Measurements from ENCODE around the gene PCDH8.

PCDH8 gene, protein sequence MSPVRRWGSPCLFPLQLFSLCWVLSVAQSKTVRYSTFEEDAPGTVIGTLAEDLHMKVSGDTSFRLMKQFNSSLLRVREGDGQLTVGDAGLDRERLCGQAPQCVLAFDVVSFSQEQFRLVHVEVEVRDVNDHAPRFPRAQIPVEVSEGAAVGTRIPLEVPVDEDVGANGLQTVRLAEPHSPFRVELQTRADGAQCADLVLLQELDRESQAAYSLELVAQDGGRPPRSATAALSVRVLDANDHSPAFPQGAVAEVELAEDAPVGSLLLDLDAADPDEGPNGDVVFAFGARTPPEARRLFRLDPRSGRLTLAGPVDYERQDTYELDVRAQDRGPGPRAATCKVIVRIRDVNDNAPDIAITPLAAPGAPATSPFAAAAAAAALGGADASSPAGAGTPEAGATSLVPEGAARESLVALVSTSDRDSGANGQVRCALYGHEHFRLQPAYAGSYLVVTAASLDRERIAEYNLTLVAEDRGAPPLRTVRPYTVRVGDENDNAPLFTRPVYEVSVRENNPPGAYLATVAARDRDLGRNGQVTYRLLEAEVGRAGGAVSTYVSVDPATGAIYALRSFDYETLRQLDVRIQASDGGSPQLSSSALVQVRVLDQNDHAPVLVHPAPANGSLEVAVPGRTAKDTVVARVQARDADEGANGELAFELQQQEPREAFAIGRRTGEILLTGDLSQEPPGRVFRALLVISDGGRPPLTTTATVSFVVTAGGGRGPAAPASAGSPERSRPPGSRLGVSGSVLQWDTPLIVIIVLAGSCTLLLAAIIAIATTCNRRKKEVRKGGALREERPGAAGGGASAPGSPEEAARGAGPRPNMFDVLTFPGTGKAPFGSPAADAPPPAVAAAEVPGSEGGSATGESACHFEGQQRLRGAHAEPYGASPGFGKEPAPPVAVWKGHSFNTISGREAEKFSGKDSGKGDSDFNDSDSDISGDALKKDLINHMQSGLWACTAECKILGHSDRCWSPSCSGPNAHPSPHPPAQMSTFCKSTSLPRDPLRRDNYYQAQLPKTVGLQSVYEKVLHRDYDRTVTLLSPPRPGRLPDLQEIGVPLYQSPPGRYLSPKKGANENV

GRCh38 chr13:52848455-52849195 is at the start of gene PCDH8:
PCDH8 (minus strand) TSS chr13:52848640; CDS start chr13:52848436, 204 bp downstream.
- TF ChIP-seq, protein P1, sequence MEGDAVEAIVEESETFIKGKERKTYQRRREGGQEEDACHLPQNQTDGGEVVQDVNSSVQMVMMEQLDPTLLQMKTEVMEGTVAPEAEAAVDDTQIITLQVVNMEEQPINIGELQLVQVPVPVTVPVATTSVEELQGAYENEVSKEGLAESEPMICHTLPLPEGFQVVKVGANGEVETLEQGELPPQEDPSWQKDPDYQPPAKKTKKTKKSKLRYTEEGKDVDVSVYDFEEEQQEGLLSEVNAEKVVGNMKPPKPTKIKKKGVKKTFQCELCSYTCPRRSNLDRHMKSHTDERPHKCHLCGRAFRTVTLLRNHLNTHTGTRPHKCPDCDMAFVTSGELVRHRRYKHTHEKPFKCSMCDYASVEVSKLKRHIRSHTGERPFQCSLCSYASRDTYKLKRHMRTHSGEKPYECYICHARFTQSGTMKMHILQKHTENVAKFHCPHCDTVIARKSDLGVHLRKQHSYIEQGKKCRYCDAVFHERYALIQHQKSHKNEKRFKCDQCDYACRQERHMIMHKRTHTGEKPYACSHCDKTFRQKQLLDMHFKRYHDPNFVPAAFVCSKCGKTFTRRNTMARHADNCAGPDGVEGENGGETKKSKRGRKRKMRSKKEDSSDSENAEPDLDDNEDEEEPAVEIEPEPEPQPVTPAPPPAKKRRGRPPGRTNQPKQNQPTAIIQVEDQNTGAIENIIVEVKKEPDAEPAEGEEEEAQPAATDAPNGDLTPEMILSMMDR (conservative IDR thresholded peaks at IDR 0.05; ENCODE audit: low read length), result no peak
- no peak for TF ChIP-seq EZH2phosphoT487 (IDR thresholded peaks at IDR 0.05; ENCODE audit: borderline replicate concordance)
- no peaks in the 10 kb centered on the region for H3F3A ChIP-seq (ENCODE audit: low read depth)
- H2AFZ ChIP-seq (ENCODE audit: low read length), result no peak within 1 kb of the TSS
- H3K4me3 ChIP-seq (ENCODE audit: low read length, poor library complexity, severe bottlenecking), result no peak within 1 kb of the TSS
- no peak within 1 kb of the TSS for H3K4me2 ChIP-seq (ENCODE audit: low read depth, low read length, poor library complexity, severe bottlenecking)
- no peaks in the 10 kb centered on the region for H3K36me3 ChIP-seq (ENCODE audit: insufficient read depth, low read length)
- no peaks in the 10 kb centered on the region for H3K9me2 ChIP-seq (replicated peaks; ENCODE audit: low read depth, low read length)
- no peak within 1 kb of the TSS for H3K9ac ChIP-seq (ENCODE audit: low read depth, low read length, poor library complexity, severe bottlenecking)
- no peaks in the 10 kb centered on the region for H3K79me2 ChIP-seq (ENCODE audit: insufficient read depth, low read length)
- H3K4me1 ChIP-seq (ENCODE audit: insufficient read depth, low read length, poor library complexity, severe bottlenecking), result no peaks in the 10 kb centered on the region
- no peaks in the 10 kb centered on the region for H4K20me1 ChIP-seq (ENCODE audit: insufficient read depth, low read length, poor library complexity, severe bottlenecking)
- no peaks in the 10 kb centered on the region for H3K27me3 ChIP-seq (ENCODE audit: insufficient read depth, low read length, poor library complexity, severe bottlenecking)
- no peaks in the 10 kb centered on the region for H3K9me3 ChIP-seq (ENCODE audit: insufficient read depth, low read depth, low read length)

GRCh38 chr13:52896827-52897659 is 48.6 kb upstream of the PCDH8 start:
- H3K9me3 ChIP-seq (ENCODE audit: insufficient read depth, low read depth, low read length), result no peaks in the 10 kb centered on the region
- TF ChIP-seq, protein P1 (conservative IDR thresholded peaks at IDR 0.05; ENCODE audit: low read length), result peak; percentile 67
- no peak for TF ChIP-seq EZH2phosphoT487 (IDR thresholded peaks at IDR 0.05; ENCODE audit: borderline replicate concordance)
- no peak overlapping the region for H3K4me2 ChIP-seq (ENCODE audit: low read depth, low read length, poor library complexity, severe bottlenecking)
- H3K9me2 ChIP-seq (replicated peaks; ENCODE audit: low read depth, low read length), result no peaks in the 10 kb centered on the region
- H3K4me1 ChIP-seq (ENCODE audit: insufficient read depth, low read length, poor library complexity, severe bottlenecking), result no peaks in the 10 kb centered on the region
- H3K36me3 ChIP-seq (ENCODE audit: insufficient read depth, low read length), result no peaks in the 10 kb centered on the region
- no peaks in the 10 kb centered on the region for H3K27me3 ChIP-seq (ENCODE audit: insufficient read depth, low read length, poor library complexity, severe bottlenecking)
- no peak overlapping the region for H2AFZ ChIP-seq (ENCODE audit: low read length)
- no peak overlapping the region for H3K4me3 ChIP-seq (ENCODE audit: low read length, poor library complexity, severe bottlenecking)
- no peaks in the 10 kb centered on the region for H3K79me2 ChIP-seq (ENCODE audit: insufficient read depth, low read length)
- no peaks in the 10 kb centered on the region for H4K20me1 ChIP-seq (ENCODE audit: insufficient read depth, low read length, poor library complexity, severe bottlenecking)
- no peak overlapping the region for H3K9ac ChIP-seq (ENCODE audit: low read depth, low read length, poor library complexity, severe bottlenecking)
- H3F3A ChIP-seq (ENCODE audit: low read depth), result no peaks in the 10 kb centered on the region

All from Loucy (cell line).